Measurements from ENCODE around the gene EFNA5.

- TF ChIP-seq EZH2 (IDR thresholded peaks at IDR 0.05; ENCODE audit: low read length) (no peak), CTCF (optimal IDR thresholded peaks at IDR 0.05 in 1 of 3, IDR thresholded peaks at IDR 0.05 in 1 of 3, conservative IDR thresholded peaks at IDR 0.05 in 1 of 3; ENCODE audit: extremely low read depth in 1 of 3, insufficient read depth in 2 of 3, low read length in 3 of 3) (no peak)
Observed at GRCh38 chr5:107472620-107473064, 198.1 kb downstream of the EFNA5 start.

Measured in keratinocyte (primary cell).